ENCODE measurements around the gene GRAMD1B.

- TF ChIP-seq, protein P1, sequence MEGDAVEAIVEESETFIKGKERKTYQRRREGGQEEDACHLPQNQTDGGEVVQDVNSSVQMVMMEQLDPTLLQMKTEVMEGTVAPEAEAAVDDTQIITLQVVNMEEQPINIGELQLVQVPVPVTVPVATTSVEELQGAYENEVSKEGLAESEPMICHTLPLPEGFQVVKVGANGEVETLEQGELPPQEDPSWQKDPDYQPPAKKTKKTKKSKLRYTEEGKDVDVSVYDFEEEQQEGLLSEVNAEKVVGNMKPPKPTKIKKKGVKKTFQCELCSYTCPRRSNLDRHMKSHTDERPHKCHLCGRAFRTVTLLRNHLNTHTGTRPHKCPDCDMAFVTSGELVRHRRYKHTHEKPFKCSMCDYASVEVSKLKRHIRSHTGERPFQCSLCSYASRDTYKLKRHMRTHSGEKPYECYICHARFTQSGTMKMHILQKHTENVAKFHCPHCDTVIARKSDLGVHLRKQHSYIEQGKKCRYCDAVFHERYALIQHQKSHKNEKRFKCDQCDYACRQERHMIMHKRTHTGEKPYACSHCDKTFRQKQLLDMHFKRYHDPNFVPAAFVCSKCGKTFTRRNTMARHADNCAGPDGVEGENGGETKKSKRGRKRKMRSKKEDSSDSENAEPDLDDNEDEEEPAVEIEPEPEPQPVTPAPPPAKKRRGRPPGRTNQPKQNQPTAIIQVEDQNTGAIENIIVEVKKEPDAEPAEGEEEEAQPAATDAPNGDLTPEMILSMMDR (conservative IDR thresholded peaks at IDR 0.05; ENCODE audit: low read depth, low read length): no peak
- TF ChIP-seq EZH2phosphoT487 (IDR thresholded peaks at IDR 0.05; ENCODE audit: borderline replicate concordance, low read length) (no peak), EZH2 (IDR thresholded peaks at IDR 0.05; ENCODE audit: low read length, unreplicated experiment) (no peak)
Observed at GRCh38 chr11:123580137-123580536, 150.1 kb downstream of the GRAMD1B start.
